ENCODE measurements around the gene PRELID3B.
"Not testable (repeated sequence)": the region's sequence is repeated elsewhere in the genome, so short reads cannot be mapped to it uniquely, and the experiment has no call there.

The PRELID3B gene

GRCh38 chr20:59044295-59044694 is 1.7 kb upstream of the PRELID3B start:
- H3K9ac ChIP-seq (ENCODE audit: low read length): peak overlapping the region; percentile 94
- no peaks in the 10 kb centered on the region for H3K9me3 ChIP-seq (ENCODE audit: insufficient read depth, low read length)
- H3K4me2 ChIP-seq (ENCODE audit: low read depth, low read length, poor library complexity, severe bottlenecking): peak overlapping the region; percentile 97
- peaks cover 13% of the 10 kb centered on the region for H3F3A ChIP-seq (ENCODE audit: insufficient read depth)
- peaks cover 33% of the 10 kb centered on the region for H3K79me2 ChIP-seq (ENCODE audit: insufficient read depth, low read length)
- H3K36me3 ChIP-seq (ENCODE audit: low read length): no peaks in the 10 kb centered on the region
- peaks cover 17% of the 10 kb centered on the region; the same call in 1 of the 2 replicates for H4K20me1 ChIP-seq (ENCODE audit: low read depth, low read length)
- no peak for TF ChIP-seq EZH2phosphoT487 (conservative IDR thresholded peaks at IDR 0.05; ENCODE audit: low read length)
- no peak for TF ChIP-seq CTCF (IDR thresholded peaks at IDR 0.05; ENCODE audit: insufficient read depth, low read length, poor library complexity, severe bottlenecking)
- H3K27me3 ChIP-seq (ENCODE audit: low read length): no peaks in the 10 kb centered on the region
- H3K9me2 ChIP-seq (replicated peaks; ENCODE audit: insufficient read depth, low read length): no peaks in the 10 kb centered on the region
- peak overlapping the region; percentile 64 for H3K27ac ChIP-seq (ENCODE audit: low read depth, low read length)
- peak overlapping the region; percentile 73 for H2AFZ ChIP-seq (ENCODE audit: low read depth, low read length, severe bottlenecking)
- H3K4me3 ChIP-seq (ENCODE audit: insufficient read depth, low read length, poor library complexity, severe bottlenecking): no peak overlapping the region

- peak overlapping the region; percentile 73 for H2AFZ ChIP-seq (ENCODE audit: low read depth, low read length, severe bottlenecking)
- no peak for TF ChIP-seq CTCF (IDR thresholded peaks at IDR 0.05; ENCODE audit: insufficient read depth, low read length, poor library complexity, severe bottlenecking)
- no peak for TF ChIP-seq EZH2phosphoT487 (conservative IDR thresholded peaks at IDR 0.05; ENCODE audit: low read length)
- peak overlapping the region; percentile 97 for H3K4me2 ChIP-seq (ENCODE audit: low read depth, low read length, poor library complexity, severe bottlenecking)
- peak overlapping the region; percentile 64 for H3K27ac ChIP-seq (ENCODE audit: low read depth, low read length)
- H3K9me2 ChIP-seq (replicated peaks; ENCODE audit: insufficient read depth, low read length): no peaks in the 10 kb centered on the region
- no peaks in the 10 kb centered on the region for H3K27me3 ChIP-seq (ENCODE audit: low read length)
- peak overlapping the region; percentile 94 for H3K9ac ChIP-seq (ENCODE audit: low read length)
- H4K20me1 ChIP-seq (ENCODE audit: low read depth, low read length): peaks cover 17% of the 10 kb centered on the region; the same call in 1 of the 2 replicates
- peaks cover 13% of the 10 kb centered on the region for H3F3A ChIP-seq (ENCODE audit: insufficient read depth)
- no peaks in the 10 kb centered on the region for H3K9me3 ChIP-seq (ENCODE audit: insufficient read depth, low read length)
- peaks cover 3% of the 10 kb centered on the region; the same call in 1 of the 2 replicates for H3K36me3 ChIP-seq (ENCODE audit: low read length)
- H3K79me2 ChIP-seq (ENCODE audit: insufficient read depth, low read length): peaks cover 39% of the 10 kb centered on the region
- peak overlapping the region; percentile 80 for H3K4me3 ChIP-seq (ENCODE audit: insufficient read depth, low read length, poor library complexity, severe bottlenecking)
Observed at GRCh38 chr20:59043698-59044097, 1.1 kb upstream of the PRELID3B start.

- peak overlapping the region; percentile 73 for H2AFZ ChIP-seq (ENCODE audit: low read depth, low read length, severe bottlenecking)
- H3F3A ChIP-seq (ENCODE audit: insufficient read depth): peaks cover 13% of the 10 kb centered on the region
- H3K4me3 ChIP-seq (ENCODE audit: insufficient read depth, low read length, poor library complexity, severe bottlenecking): peak overlapping the region; percentile 89
- H3K9me3 ChIP-seq (ENCODE audit: insufficient read depth, low read length): no peaks in the 10 kb centered on the region
- peak overlapping the region; percentile 94 for H3K9ac ChIP-seq (ENCODE audit: low read length)
- no peaks in the 10 kb centered on the region for H3K27me3 ChIP-seq (ENCODE audit: low read length)
- peaks cover 46% of the 10 kb centered on the region for H3K79me2 ChIP-seq (ENCODE audit: insufficient read depth, low read length)
- no peaks in the 10 kb centered on the region for H3K9me2 ChIP-seq (replicated peaks; ENCODE audit: insufficient read depth, low read length)
- H3K4me2 ChIP-seq (ENCODE audit: low read depth, low read length, poor library complexity, severe bottlenecking): peak overlapping the region; percentile 97
- peak overlapping the region; percentile 64 for H3K27ac ChIP-seq (ENCODE audit: low read depth, low read length)
- TF ChIP-seq EZH2phosphoT487 (conservative IDR thresholded peaks at IDR 0.05; ENCODE audit: low read length) (no peak), CTCF (IDR thresholded peaks at IDR 0.05; ENCODE audit: insufficient read depth, low read length, poor library complexity, severe bottlenecking) (no peak)
- peaks cover 9% of the 10 kb centered on the region; the same call in 1 of the 2 replicates for H3K36me3 ChIP-seq (ENCODE audit: low read length)
- peaks cover 21% of the 10 kb centered on the region; the same call in 1 of the 2 replicates for H4K20me1 ChIP-seq (ENCODE audit: low read depth, low read length)
Observed at GRCh38 chr20:59042796-59043631, 428 bp upstream of the PRELID3B start.

- Histone ChIP-seq H3K79me2 (ENCODE audit: insufficient read depth, low read length) (peaks cover 59% of the 10 kb centered on the region), H3K36me3 (ENCODE audit: low read length) (peaks cover 19% of the 10 kb centered on the region; the same call in 1 of the 2 replicates), H3K27ac (ENCODE audit: low read depth, low read length) (peak overlapping the region; percentile 63; the same call in 1 of the 2 replicates), H4K20me1 (ENCODE audit: low read depth, low read length) (peaks cover 23% of the 10 kb centered on the region; the same call in 1 of the 2 replicates), H3F3A (ENCODE audit: insufficient read depth) (peaks cover 27% of the 10 kb centered on the region), H3K4me3 (ENCODE audit: insufficient read depth, low read length, poor library complexity, severe bottlenecking) (peak overlapping the region; percentile 89), H3K9ac (ENCODE audit: low read length) (peak overlapping the region; percentile 94), H3K4me2 (ENCODE audit: low read depth, low read length, poor library complexity, severe bottlenecking) (peak overlapping the region; percentile 93)
- H3K27me3 ChIP-seq (ENCODE audit: low read length); H3K9me3 ChIP-seq (ENCODE audit: insufficient read depth, low read length); H2AFZ ChIP-seq (ENCODE audit: low read depth, low read length, severe bottlenecking); H3K9me2 ChIP-seq (replicated peaks; ENCODE audit: insufficient read depth, low read length): not testable (repeated sequence)
Observed at GRCh38 chr20:59041487-59041886, 1.1 kb downstream of the PRELID3B start.
